Hepatic stellate cell (primary cell): ENCODE results near the gene PTPN13.

Experiments used
- DNase-seq: peaks from one replicate; pipeline ENCODE4 v3.0.0; 2011; ENCODE audit warnings: low spot score

The PTPN13 gene

GRCh38 chr4:86818211-86818610 is 224.1 kb downstream of the PTPN13 start:
- peak; percentile 7 for DNase-seq

DNA sequence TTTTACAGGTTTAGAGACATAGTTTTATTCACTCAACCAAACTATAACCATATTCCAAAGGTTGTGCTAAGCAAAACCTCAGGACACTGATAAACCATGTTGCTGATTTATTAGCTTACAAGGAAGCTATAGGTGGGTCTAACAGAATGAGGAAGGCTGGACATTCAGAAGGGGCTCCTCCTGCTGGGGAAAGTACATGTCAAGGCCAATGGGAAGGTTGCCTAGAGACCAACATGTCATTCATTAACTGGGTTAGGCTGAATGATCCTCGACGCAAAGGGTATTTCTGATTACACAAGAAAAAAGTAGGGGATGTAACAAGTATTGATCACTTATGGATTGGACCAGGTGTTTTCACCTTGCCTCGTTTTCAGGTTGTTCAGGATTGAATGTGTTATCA is 224.7 kb downstream of the PTPN13 start:
- DNase-seq, result no peak

DNA sequence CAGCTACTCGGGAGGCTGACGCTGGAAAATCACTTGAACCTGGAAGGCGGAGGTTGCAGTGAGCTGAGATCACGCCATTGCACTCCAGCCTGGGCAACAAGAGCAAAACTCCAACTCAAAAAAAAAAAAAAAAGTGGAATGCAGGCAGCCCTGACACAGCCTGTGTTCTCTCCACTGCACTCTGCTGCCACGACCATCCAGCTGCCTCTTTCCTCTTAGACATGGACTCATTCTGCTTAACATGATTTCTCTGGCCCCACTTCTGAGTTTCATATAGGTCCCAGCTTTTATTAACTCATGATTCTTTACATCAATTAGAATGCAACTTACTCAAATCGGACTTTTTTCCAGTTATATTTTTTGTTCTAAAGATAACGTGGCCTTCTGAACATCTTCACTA is 225.4 kb downstream of the PTPN13 start:
- no peak for DNase-seq

GRCh38 chr4:86821151-86821550 is 227.0 kb downstream of the PTPN13 start:
- no peak for DNase-seq

DNA sequence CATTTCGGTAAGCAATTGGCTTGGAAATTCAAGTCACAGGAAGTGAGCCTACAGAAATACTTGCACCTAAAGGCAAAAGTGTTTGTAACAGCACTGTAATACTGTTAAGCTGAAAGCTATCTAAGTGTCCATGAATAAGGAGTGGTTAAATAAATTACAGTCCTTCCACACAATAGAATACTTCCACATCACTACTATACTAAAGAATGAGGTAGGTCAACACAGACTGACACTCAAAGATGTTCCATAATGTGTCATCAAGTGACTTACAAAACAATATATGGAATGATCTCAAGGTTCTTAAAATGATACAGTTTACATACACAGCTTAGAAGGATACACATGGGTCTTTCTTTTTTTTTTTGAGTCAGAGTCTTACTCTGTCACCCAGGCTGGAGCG is 228.0 kb downstream of the PTPN13 start:
- DNase-seq, result no peak

GRCh38 chr4:86825511-86825910 is 231.4 kb downstream of the PTPN13 start:
- DNase-seq, result no peak

DNA sequence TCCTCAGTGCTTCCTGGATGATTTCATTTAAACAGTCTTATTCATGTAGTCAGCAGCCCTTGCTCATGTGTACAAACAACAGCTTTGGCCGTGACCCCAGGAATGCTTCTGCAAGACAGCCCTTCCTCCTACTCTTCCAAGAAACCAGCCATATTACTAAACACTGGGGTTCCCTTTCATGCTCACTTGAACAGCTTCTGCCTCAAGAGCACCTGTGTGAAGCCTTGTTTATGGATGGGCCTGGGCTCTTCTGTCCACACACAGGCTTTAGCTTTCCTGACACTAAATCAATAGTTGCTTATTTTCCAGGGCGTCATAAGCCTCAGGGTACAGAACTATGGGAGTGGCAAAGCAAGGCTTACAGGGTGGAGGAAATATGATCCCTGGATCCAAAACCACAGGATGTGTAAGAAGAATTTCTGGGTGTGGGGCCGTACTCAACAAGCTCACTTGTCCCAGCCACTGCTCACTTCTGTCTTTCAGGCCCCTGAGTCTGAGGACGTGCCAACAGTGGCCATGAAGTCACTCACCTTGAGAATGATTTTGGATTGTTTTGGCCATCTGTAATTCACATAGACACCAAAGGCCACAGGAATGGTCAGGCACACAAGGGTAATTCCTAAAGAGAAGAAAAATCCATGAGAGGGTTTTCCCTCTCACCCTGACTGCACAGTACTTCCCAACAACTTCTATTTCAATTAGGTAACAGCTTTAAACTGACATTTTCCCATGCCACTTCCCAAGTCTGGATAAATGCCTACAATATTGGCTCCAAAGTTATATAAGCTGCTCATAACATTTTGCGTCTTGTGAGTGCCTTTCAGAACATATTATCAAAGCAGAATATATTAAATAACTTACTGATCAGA is 237.4 kb downstream of the PTPN13 start:
- peak; percentile 35 for DNase-seq

DNA sequence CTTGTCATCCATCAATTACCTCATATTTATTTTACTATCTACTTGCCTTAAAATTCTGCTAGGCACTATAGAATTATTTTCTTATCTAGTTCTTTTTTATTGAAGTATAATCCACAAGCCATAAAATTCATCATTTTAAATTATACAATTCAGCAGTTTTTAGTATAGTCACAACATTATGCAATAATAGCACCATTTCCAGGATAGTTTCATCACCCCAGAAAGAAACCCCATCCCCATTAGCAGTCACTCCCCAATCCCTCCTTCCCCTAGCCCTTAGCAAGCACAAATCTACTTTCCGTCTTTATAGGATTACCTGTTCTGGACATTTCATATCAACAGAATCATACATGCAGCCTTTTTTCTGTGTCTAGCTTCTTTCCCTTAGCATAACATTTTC is 239.5 kb downstream of the PTPN13 start:
- DNase-seq, result no peak

GRCh38 chr4:86834901-86835300 is 240.8 kb downstream of the PTPN13 start:
- no peak for DNase-seq

GRCh38 chr4:86835677-86836076 is 241.6 kb downstream of the PTPN13 start:
- DNase-seq, result no peak

DNA sequence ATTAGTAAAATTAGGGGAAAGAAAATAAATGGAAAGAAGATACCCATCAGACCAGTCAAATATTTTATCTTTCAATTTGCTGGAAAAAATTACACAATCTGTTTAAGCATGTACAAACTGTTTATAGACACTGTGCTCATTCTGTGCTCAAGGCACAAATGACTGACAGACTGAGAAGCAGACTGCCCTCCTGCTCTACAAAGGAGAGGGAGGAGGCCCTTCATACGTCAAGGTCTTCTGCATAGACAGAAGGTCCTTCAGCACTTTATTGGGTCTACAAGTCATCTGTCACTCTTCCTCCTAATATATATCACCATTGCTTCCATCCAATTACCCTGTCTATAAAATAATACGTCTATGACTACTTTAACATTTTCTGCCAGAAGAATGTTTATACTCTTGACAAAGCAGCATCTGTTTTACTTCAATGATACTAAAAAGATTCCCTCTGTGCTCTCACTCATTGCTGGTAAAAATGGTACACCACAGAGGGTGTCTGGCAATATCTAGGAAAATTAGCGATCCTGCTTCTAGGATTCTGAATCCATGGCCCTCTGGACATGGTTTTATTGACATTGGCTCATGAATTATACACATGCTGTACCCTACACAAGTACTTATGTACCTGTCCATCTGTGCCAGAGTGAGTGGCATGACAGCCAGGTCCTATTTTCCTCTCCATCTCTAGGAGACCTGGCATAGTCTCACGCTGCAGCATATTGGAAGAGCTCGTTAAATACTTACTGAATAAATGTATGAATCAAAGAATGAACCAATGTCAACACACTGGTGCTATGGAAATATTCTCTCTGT is 243.8 kb downstream of the PTPN13 start:
- DNase-seq, result no peak

DNA sequence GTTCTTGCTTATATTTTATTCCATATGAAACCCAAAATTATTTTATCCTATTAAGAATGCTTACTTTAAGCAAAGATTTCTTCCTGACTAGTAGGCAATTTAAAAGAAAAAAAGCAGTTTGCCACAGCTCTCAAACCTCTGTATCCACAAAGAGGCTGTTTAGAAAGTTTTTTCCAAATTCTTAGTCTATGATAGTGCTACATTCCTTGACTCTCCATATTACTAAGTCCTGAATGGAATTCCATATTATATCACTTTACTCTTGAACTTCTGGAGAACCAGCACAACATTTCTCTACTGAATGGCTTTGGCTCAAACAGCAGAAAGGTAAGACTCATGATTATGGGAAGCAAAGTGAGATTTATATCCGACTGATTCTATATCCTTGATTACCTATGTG is 246.7 kb downstream of the PTPN13 start:
- no peak for DNase-seq

- no peak for DNase-seq
Measured at GRCh38 chr4:86841309-86841708, 247.2 kb downstream of the PTPN13 start.

DNA sequence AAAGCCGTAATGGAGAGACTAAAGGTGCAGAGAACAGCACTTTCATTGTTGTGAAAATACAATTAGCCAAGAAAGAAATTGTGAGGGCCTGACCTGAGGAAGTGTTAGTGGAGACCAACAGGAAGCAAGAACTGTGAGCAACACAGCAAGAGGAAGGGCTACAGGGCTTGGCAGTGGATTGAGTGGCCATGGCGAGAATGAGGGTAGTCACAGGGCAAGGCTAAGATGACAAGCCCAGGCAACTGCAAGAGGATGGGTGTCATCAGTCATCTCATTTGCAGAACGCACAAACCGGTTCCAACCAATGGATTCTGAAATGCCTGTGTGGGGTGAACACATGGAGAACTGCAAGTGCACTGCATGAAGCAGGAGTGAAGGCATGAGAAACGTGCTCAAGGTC is 251.5 kb downstream of the PTPN13 start:
- DNase-seq, result no peak

DNA sequence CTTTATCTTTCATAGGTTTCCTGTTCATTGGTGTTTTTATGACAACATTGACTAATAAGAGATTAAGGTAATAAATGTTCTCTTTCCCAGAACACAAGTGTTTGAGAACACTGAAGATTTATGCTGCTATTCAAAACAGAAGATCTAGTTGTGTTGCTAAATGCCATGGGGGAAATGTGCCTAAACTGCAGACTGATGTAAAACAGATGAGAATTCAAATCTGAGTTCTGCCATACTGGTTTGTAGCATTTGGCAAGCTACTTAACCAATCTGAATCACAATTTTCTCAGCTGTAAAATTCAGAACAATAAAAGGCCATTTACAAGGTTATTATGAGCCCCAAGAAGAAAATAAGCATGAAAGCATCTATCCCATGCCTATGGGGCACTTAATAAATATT is 252.8 kb downstream of the PTPN13 start:
- DNase-seq, result no peak

- DNase-seq, result no peak
Measured at GRCh38 chr4:86847571-86847970, 253.5 kb downstream of the PTPN13 start.

DNA sequence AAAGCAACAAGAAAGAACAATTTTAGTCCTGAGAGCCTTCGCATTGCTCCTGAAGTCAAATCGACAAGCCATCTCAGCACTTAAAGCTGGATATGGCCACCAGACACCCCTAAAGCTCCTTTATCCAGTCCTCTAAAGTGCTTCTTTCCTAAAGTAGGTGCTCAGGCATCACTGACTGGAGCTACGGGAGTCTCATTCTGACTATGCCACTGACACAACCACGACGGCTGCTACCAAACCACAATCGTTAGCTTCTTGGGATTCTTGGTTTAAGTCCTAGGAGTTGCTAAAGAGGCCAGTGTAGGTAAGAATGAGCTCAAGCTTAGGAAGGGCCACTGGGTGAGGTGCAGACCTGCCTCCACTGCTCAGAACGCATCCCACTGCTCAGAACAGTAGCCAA is 254.0 kb downstream of the PTPN13 start:
- DNase-seq, result no peak

GRCh38 chr4:86848732-86849619 is 254.9 kb downstream of the PTPN13 start, which contains the start of gene SLC10A6:
TSS of gene SLC10A6 (minus strand) at chr4:86849384. CDS start at chr4:86849115, 269 bp downstream.
- DNase-seq, result no peak

DNA sequence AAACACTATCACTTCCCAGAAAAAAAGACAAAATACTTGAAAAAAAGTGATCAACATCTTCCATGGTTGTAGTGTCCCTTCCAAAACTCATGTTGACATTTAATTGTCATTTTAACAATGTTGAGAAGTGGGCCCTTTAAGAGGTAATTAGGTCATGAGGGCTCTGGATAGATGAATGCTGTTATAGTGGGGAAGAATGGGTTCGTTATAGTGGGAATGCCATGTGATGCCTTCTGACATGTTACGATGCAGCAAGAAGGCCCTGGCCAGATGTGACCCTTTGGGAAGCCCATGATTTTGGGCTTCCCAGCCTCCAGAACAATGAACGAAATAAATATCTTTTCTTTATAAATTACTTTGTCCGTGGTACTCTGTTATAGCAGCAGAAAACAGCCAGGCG is 259.1 kb downstream of the PTPN13 start:
- no peak for DNase-seq

- DNase-seq, result peak; percentile 40
Measured at GRCh38 chr4:86855572-86855971, 261.5 kb downstream of the PTPN13 start.

- DNase-seq, result no peak
Measured at GRCh38 chr4:86856896-86857295, 262.8 kb downstream of the PTPN13 start.
